Neural cell (in vitro differentiated cells): Measurements from ENCODE around the gene PLXNC1. TPM values are rescaled to one million over a fixed set of nuclear protein-coding genes. Genes with fewer than 3 reads are reported as not detected.

Source experiments
- H2AFZ ChIP-seq: fragments of 200-600, 300-800 bp; sonication (generic), shearing (Covaris generic); 2 replicates; pipeline ENCODE4 v1.6.0; 2014; ENCODE audit warnings: low read depth, mild to moderate bottlenecking, antibody characterized with exemption, low read length, moderate library complexity
- H3F3A ChIP-seq: fragments of 200-600 bp; shearing (Covaris generic); 2 replicates; pipeline ENCODE4 v1.6.1; 2016; ENCODE audit warnings: mild to moderate bottlenecking, moderate library complexity, mixed read lengths, antibody characterized with exemption, low read length; ENCODE audit not compliant: insufficient read depth, poor library complexity, severe bottlenecking
- H3K27ac ChIP-seq: fragments of 200-600, 300-800 bp; sonication (generic), shearing (Covaris generic); 2 replicates; pipeline ENCODE4 v1.5.1; 2014; ENCODE audit warnings: mild to moderate bottlenecking, low read length, moderate library complexity
- H3K27me3 ChIP-seq: fragments of 300-800, 200-600 bp; sonication (generic), shearing (Covaris generic); 2 replicates; pipeline ENCODE4 v1.6.0; 2014; ENCODE audit warnings: mild to moderate bottlenecking, low read depth, low read length, moderate library complexity; ENCODE audit not compliant: insufficient read depth
- H3K36me3 ChIP-seq: fragments of 300-800, 200-600 bp; sonication (generic), shearing (Covaris generic); 2 replicates; pipeline ENCODE4 v1.5.1; 2014; ENCODE audit warnings: mild to moderate bottlenecking, antibody characterized with exemption, low read length, moderate library complexity; ENCODE audit not compliant: insufficient read depth
- H3K4me2 ChIP-seq: fragments of 300-800, 200-600 bp; sonication (generic), shearing (Covaris generic); 2 replicates; pipeline ENCODE4 v1.6.0; 2014; ENCODE audit warnings: mild to moderate bottlenecking, low read length
- H3K4me3 ChIP-seq: fragments of 300-800, 200-600 bp; sonication (generic), shearing (Covaris generic); 2 replicates; pipeline ENCODE4 v1.5.1; 2014; ENCODE audit warnings: mild to moderate bottlenecking, low read length, moderate library complexity
- H3K79me2 ChIP-seq: fragments of 200-600 bp; shearing (Covaris generic); replicated peaks from 2 replicates; pipeline ENCODE4 v1.6.0; 2014; ENCODE audit warnings: mild to moderate bottlenecking, low read length, moderate library complexity; ENCODE audit not compliant: insufficient read depth
- H3K9ac ChIP-seq: fragments of 300-800, 200-600 bp; sonication (generic), shearing (Covaris generic); 2 replicates; pipeline ENCODE4 v1.6.1; 2016; ENCODE audit warnings: mild to moderate bottlenecking, low read length, mixed read lengths
- H3K9me2 ChIP-seq: fragments of 200-600 bp; shearing (Covaris generic); 2 replicates; pipeline ENCODE4 v1.6.1; 2016; ENCODE audit warnings: mild to moderate bottlenecking, low read length, mixed read lengths; ENCODE audit not compliant: insufficient read depth
- H3K9me3 ChIP-seq: fragments of 200-600, 300-800 bp; sonication (generic), shearing (Covaris generic); 2 replicates; pipeline ENCODE4 v1.6.1; 2016; ENCODE audit warnings: mild to moderate bottlenecking, mixed run types, low read length, moderate library complexity, mixed read lengths
- H4K20me1 ChIP-seq: fragments of 200-600 bp; shearing (Covaris generic); 2 replicates; pipeline ENCODE4 v1.6.1; 2016; ENCODE audit warnings: mild to moderate bottlenecking, mixed run types; ENCODE audit not compliant: insufficient read depth
- EP300 ChIP-seq: fragments of 450-650 bp; conservative IDR thresholded peaks from 2 replicates; pipeline ENCODE4 v1.6.1; 2014; ENCODE audit warnings: antibody characterized with exemption, mild to moderate bottlenecking, moderate library complexity; ENCODE audit not compliant: poor library complexity, severe bottlenecking
- EZH2 ChIP-seq: fragments of 200-600, 300-800 bp; shearing (Covaris generic), sonication (generic); IDR thresholded peaks from 2 replicates; pipeline ENCODE4 v1.6.1; 2014; ENCODE audit warnings: antibody characterized with exemption, low read length, borderline replicate concordance, mild to moderate bottlenecking; ENCODE audit not compliant: insufficient read depth, poor library complexity, severe bottlenecking
- MXI1 ChIP-seq: fragments of 450-650 bp; conservative IDR thresholded peaks from 2 replicates; pipeline ENCODE4 v1.6.1; 2014; ENCODE audit warnings: antibody characterized with exemption, mild to moderate bottlenecking; ENCODE audit not compliant: poor library complexity, severe bottlenecking
- POLR2AphosphoS5 ChIP-seq: IDR thresholded peaks from 2 replicates; pipeline ENCODE4 v1.6.1; 2012
- RAD21 ChIP-seq: fragments of 450-650 bp; conservative IDR thresholded peaks from 2 replicates; pipeline ENCODE4 v1.6.1; 2014; ENCODE audit warnings: antibody characterized with exemption, mild to moderate bottlenecking, moderate library complexity
- SMC3 ChIP-seq: fragments of 450-650 bp; conservative IDR thresholded peaks from 2 replicates; pipeline ENCODE4 v1.6.1; 2014; ENCODE audit warnings: antibody characterized with exemption, mild to moderate bottlenecking, moderate library complexity; ENCODE audit not compliant: poor library complexity
- TAF1 ChIP-seq: IDR thresholded peaks from 2 replicates; pipeline ENCODE4 v1.6.1; 2012; ENCODE audit warnings: low read depth
- polyA plus RNA-seq: library from polyadenylated mRNA; depleted of rRNA; stranded (reverse); fragments of >200 nt; gene quantifications from 2 replicates; pipeline ENCODE4 v1.2.3, GENCODE V29; 2014
- TF ChIP-seq, protein P1 (sequence below): fragments of 450-650 bp; IDR thresholded peaks from 2 replicates; pipeline ENCODE4 v1.5.1; 2014; ENCODE audit warnings: antibody characterized with exemption, mild to moderate bottlenecking, moderate library complexity; ENCODE audit not compliant: poor library complexity, severe bottlenecking
- TF ChIP-seq, protein P2 (sequence below): IDR thresholded peaks from 2 replicates; pipeline ENCODE4 v1.6.1; 2012; ENCODE audit warnings: borderline replicate concordance

PLXNC1 gene
- polyA plus RNA-seq, 1 donor from 2014 or later: 76.3 TPM

DNA sequence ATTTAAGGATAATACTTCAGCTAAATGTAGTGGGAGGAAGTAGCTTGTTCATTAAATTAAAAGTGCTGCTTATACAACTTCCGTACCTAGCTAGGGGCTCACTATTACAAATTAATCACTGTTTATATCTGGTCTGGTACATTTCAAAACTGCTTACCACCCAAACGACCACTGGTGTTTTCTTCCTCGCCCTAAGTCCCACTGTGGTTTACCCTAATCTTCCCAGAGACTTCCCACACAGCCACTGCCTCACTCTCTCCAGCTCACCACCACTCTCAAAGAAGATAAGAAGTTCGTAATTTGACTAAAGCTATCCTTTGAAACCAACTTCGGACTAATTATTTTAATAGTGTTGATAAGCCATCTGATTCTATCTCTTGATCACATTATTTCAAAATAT lies 62.6 kb downstream of the PLXNC1 start:
- H3F3A ChIP-seq: no peaks in the 10 kb centered on the region
- TF ChIP-seq, protein P1, sequence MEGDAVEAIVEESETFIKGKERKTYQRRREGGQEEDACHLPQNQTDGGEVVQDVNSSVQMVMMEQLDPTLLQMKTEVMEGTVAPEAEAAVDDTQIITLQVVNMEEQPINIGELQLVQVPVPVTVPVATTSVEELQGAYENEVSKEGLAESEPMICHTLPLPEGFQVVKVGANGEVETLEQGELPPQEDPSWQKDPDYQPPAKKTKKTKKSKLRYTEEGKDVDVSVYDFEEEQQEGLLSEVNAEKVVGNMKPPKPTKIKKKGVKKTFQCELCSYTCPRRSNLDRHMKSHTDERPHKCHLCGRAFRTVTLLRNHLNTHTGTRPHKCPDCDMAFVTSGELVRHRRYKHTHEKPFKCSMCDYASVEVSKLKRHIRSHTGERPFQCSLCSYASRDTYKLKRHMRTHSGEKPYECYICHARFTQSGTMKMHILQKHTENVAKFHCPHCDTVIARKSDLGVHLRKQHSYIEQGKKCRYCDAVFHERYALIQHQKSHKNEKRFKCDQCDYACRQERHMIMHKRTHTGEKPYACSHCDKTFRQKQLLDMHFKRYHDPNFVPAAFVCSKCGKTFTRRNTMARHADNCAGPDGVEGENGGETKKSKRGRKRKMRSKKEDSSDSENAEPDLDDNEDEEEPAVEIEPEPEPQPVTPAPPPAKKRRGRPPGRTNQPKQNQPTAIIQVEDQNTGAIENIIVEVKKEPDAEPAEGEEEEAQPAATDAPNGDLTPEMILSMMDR: no peak
- TF ChIP-seq RAD21: no peak
- no peak for TF ChIP-seq TAF1
- TF ChIP-seq MXI1: no peak
- TF ChIP-seq POLR2AphosphoS5: no peak
- TF ChIP-seq SMC3: no peak
- TF ChIP-seq EZH2: no peak
- no peak for TF ChIP-seq EP300
- TF ChIP-seq, protein P2, sequence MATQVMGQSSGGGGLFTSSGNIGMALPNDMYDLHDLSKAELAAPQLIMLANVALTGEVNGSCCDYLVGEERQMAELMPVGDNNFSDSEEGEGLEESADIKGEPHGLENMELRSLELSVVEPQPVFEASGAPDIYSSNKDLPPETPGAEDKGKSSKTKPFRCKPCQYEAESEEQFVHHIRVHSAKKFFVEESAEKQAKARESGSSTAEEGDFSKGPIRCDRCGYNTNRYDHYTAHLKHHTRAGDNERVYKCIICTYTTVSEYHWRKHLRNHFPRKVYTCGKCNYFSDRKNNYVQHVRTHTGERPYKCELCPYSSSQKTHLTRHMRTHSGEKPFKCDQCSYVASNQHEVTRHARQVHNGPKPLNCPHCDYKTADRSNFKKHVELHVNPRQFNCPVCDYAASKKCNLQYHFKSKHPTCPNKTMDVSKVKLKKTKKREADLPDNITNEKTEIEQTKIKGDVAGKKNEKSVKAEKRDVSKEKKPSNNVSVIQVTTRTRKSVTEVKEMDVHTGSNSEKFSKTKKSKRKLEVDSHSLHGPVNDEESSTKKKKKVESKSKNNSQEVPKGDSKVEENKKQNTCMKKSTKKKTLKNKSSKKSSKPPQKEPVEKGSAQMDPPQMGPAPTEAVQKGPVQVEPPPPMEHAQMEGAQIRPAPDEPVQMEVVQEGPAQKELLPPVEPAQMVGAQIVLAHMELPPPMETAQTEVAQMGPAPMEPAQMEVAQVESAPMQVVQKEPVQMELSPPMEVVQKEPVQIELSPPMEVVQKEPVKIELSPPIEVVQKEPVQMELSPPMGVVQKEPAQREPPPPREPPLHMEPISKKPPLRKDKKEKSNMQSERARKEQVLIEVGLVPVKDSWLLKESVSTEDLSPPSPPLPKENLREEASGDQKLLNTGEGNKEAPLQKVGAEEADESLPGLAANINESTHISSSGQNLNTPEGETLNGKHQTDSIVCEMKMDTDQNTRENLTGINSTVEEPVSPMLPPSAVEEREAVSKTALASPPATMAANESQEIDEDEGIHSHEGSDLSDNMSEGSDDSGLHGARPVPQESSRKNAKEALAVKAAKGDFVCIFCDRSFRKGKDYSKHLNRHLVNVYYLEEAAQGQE: no peak
- H3K9me2 ChIP-seq: no peaks in the 10 kb centered on the region
- no peaks in the 10 kb centered on the region for H4K20me1 ChIP-seq
- no peak overlapping the region for H3K4me2 ChIP-seq
- H3K27me3 ChIP-seq: no peaks in the 10 kb centered on the region
- H3K4me3 ChIP-seq: no peak overlapping the region
- no peak overlapping the region for H2AFZ ChIP-seq
- peaks cover 9% of the 10 kb centered on the region for H3K36me3 ChIP-seq
- H3K27ac ChIP-seq: no peak overlapping the region
- H3K9me3 ChIP-seq: no peaks in the 10 kb centered on the region
- no peak overlapping the region for H3K9ac ChIP-seq
- H3K79me2 ChIP-seq: no peaks in the 10 kb centered on the region

DNA sequence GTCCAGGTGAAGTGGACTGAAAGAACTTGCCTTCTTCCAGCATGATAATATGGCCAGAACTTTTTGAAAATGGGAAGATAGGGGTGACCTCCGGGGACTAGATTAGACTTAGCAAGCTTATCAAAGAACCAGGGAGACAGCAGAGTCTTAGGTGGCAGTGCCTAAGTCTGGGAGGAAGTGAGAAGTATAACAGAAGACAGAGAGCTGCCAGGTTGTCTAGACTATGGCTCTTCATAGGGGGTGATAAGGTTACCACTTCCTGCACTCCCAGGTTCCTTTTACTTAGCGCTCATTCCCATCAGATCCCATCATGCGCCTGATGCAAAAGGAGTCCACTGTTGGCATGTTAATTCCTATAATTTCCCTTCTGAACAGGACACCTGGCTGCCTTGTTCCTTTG lies 69.9 kb downstream of the PLXNC1 start:
- no peak overlapping the region for H3K27ac ChIP-seq
- H3K4me3 ChIP-seq: no peak overlapping the region
- H3K79me2 ChIP-seq: no peaks in the 10 kb centered on the region
- H3K36me3 ChIP-seq: peaks cover 17% of the 10 kb centered on the region
- H3K9me3 ChIP-seq: no peaks in the 10 kb centered on the region
- H3F3A ChIP-seq: no peaks in the 10 kb centered on the region
- no peak overlapping the region for H2AFZ ChIP-seq
- H3K27me3 ChIP-seq: no peaks in the 10 kb centered on the region
- no peak overlapping the region for H3K4me2 ChIP-seq
- H4K20me1 ChIP-seq: no peaks in the 10 kb centered on the region
- no peaks in the 10 kb centered on the region for H3K9me2 ChIP-seq
- TF ChIP-seq EP300 (no peak), SMC3 (no peak), RAD21 (no peak), MXI1 (no peak), TAF1 (no peak), POLR2AphosphoS5 (no peak), EZH2 (no peak)
- TF ChIP-seq, protein P1: no peak
- TF ChIP-seq, protein P2: no peak
- no peak overlapping the region for H3K9ac ChIP-seq
